Stomach (tissue), 4 donors: ENCODE data around the gene RCAN2.

Experiments used
- CTCF ChIP-seq, 7 experiments: fragments of 450-650 bp in 4 of 7; fragments of 200-600 bp in 3 of 7; sonication (generic) in 3 of 7; IDR thresholded peaks; one replicate each; pipeline ENCODE4 v1.5.1; 2016 to 2019; ENCODE audit warnings: antibody characterized with exemption in 7 of 7, control low read depth in 2 of 7, mild to moderate bottlenecking in 1 of 7
- EP300 ChIP-seq: sonication (generic); formaldehyde crosslinking; IDR thresholded peaks from one replicate; pipeline ENCODE4 v1.6.1; 2017; ENCODE audit warnings: antibody characterized with exemption
- POLR2A ChIP-seq, 4 donors: fragments of 450-650 bp; IDR thresholded peaks; one replicate each; pipeline ENCODE4 v1.6.1; 2016; ENCODE audit warnings: antibody characterized with exemption in 4 of 4, control low read depth in 2 of 4, mild to moderate bottlenecking in 1 of 4, moderate library complexity in 1 of 4
- POLR2AphosphoS5 ChIP-seq, 3 donors: sonication (generic); formaldehyde crosslinking; IDR thresholded peaks; one replicate each; pipeline ENCODE4 v1.6.1; 2016; ENCODE audit warnings: antibody characterized with exemption in 3 of 3

- TF ChIP-seq POLR2AphosphoS5 (IDR thresholded peaks at IDR 0.05): no peak
- TF ChIP-seq CTCF (IDR thresholded peaks at IDR 0.05): no peak
- TF ChIP-seq POLR2A (IDR thresholded peaks at IDR 0.05): no peak
- TF ChIP-seq EP300: no peak
Measured at GRCh38 chr6:46189726-46190125, 301.5 kb downstream of the RCAN2 start.
